ENCODE measurements around the gene KRTAP3-3.
"Not testable (repeated sequence)": the region's sequence is repeated elsewhere in the genome, so short reads cannot be mapped to it uniquely, and the experiment has no call there.

The KRTAP3-3 gene

GRCh38 chr17:40993839-40994238, at the start of gene KRTAP3-3:
Gene KRTAP3-3 (minus strand): TSS chr17:40994164. CDS start chr17:40994097, 67 bp downstream.
- no peak for DNase-seq (ENCODE audit: low spot score)

GRCh38 chr17:41042953-41043352, 49.0 kb upstream of the KRTAP3-3 start:
- DNase-seq (ENCODE audit: low spot score) = no peak

- DNase-seq (ENCODE audit: low spot score) = not testable (repeated sequence)
Measured at GRCh38 chr17:41040783-41041571, 47.0 kb upstream of the KRTAP3-3 start, which contains the start of gene KRTAP1-1. Gene KRTAP1-1 (minus strand): TSS chr17:41041450. CDS start chr17:41041397, 53 bp downstream.

- DNase-seq (ENCODE audit: low spot score) = no peak
Measured at GRCh38 chr17:41037853-41038350, 43.9 kb upstream of the KRTAP3-3 start.

GRCh38 chr17:41034346-41034935, 40.5 kb upstream of the KRTAP3-3 start, which contains the start of gene KRTAP1-3:
Gene KRTAP1-3 (minus strand): TSS chr17:41034874. CDS start chr17:41034821, 53 bp downstream.
- not testable (repeated sequence) for DNase-seq (ENCODE audit: low spot score)

- no peak for DNase-seq (ENCODE audit: low spot score)
Measured at GRCh38 chr17:41029633-41030245, 35.8 kb upstream of the KRTAP3-3 start, which contains the start of gene KRTAP1-4. Gene KRTAP1-4 (minus strand): TSS chr17:41030195. CDS start chr17:41030078, 117 bp downstream.

- DNase-seq (ENCODE audit: low spot score) = no peak
Measured at GRCh38 chr17:41026715-41027471, 32.9 kb upstream of the KRTAP3-3 start, which contains the start of gene KRTAP1-5. Gene KRTAP1-5 (minus strand): TSS chr17:41027208. CDS start chr17:41027155, 53 bp downstream.

- no peak for DNase-seq (ENCODE audit: low spot score)
Measured at GRCh38 chr17:41024697-41025096, 30.7 kb upstream of the KRTAP3-3 start.

- DNase-seq (ENCODE audit: low spot score) = no peak
Measured at GRCh38 chr17:41020336-41020735, 26.4 kb upstream of the KRTAP3-3 start.

GRCh38 chr17:41019415-41019814, 25.5 kb upstream of the KRTAP3-3 start:
- DNase-seq (ENCODE audit: low spot score) = no peak

GRCh38 chr17:41018541-41018940, 24.6 kb upstream of the KRTAP3-3 start:
- no peak for DNase-seq (ENCODE audit: low spot score)

- no peak for DNase-seq (ENCODE audit: low spot score)
Measured at GRCh38 chr17:41016578-41017215, 22.7 kb upstream of the KRTAP3-3 start.

GRCh38 chr17:41015454-41015853, 21.5 kb upstream of the KRTAP3-3 start:
- no peak for DNase-seq (ENCODE audit: low spot score)

- DNase-seq (ENCODE audit: low spot score) = no peak
Measured at GRCh38 chr17:41013606-41014005, 19.6 kb upstream of the KRTAP3-3 start.

GRCh38 chr17:41013181-41013580, 19.2 kb upstream of the KRTAP3-3 start:
- no peak for DNase-seq (ENCODE audit: low spot score)

- no peak for DNase-seq (ENCODE audit: low spot score)
Measured at GRCh38 chr17:41012326-41013120, 18.6 kb upstream of the KRTAP3-3 start.

GRCh38 chr17:41010441-41010840, 16.5 kb upstream of the KRTAP3-3 start:
- no peak for DNase-seq (ENCODE audit: low spot score)

GRCh38 chr17:41009936-41010335, 16.0 kb upstream of the KRTAP3-3 start:
- no peak for DNase-seq (ENCODE audit: low spot score)

GRCh38 chr17:41009301-41009760, 15.4 kb upstream of the KRTAP3-3 start:
- no peak for DNase-seq (ENCODE audit: low spot score)

GRCh38 chr17:41008811-41009210, 14.8 kb upstream of the KRTAP3-3 start, which contains the start of gene KRTAP3-1:
Gene KRTAP3-1 (minus strand): TSS chr17:41009128. CDS start chr17:41009074, 54 bp downstream.
- DNase-seq (ENCODE audit: low spot score) = no peak
